NCI-H446 treated with DMSO at 0.1 percent for 48 hours (cell line): ENCODE data around the gene FCRL1.

Experiments
- DNase-seq: peaks from one replicate; lab custom pipeline; 2025; lab: John Stamatoyannopoulos, UW

FCRL1 gene

GRCh38 chr1:157799996-157800395 lies 19.9 kb downstream of the FCRL1 start:
- no peak for DNase-seq

GRCh38 chr1:157798211-157798610 lies 21.7 kb downstream of the FCRL1 start:
- DNase-seq: no peak

GRCh38 chr1:157785248-157785647 lies 34.7 kb downstream of the FCRL1 start:
- DNase-seq: no peak

- DNase-seq: no peak
Observed at GRCh38 chr1:157784801-157785200, 35.1 kb downstream of the FCRL1 start.

- no peak for DNase-seq
Observed at GRCh38 chr1:157782931-157783330, 37.0 kb downstream of the FCRL1 start.

- no peak for DNase-seq
Observed at GRCh38 chr1:157781048-157781447, 38.9 kb downstream of the FCRL1 start.

GRCh38 chr1:157776971-157777391 lies 42.9 kb downstream of the FCRL1 start, which contains the start of gene FCRL2:
FCRL2 (minus strand) TSS chr1:157777132; CDS start chr1:157777073, 59 bp downstream.
- no peak for DNase-seq

- DNase-seq: no peak
Observed at GRCh38 chr1:157775101-157775870, 44.6 kb downstream of the FCRL1 start.

- DNase-seq: no peak
Observed at GRCh38 chr1:157774412-157774811, 45.5 kb downstream of the FCRL1 start.

- DNase-seq: no peak
Observed at GRCh38 chr1:157773493-157774350, 46.2 kb downstream of the FCRL1 start.

- no peak for DNase-seq
Observed at GRCh38 chr1:157771661-157772425, 48.1 kb downstream of the FCRL1 start.

GRCh38 chr1:157770442-157771043 lies 49.4 kb downstream of the FCRL1 start:
- no peak for DNase-seq

- DNase-seq: no peak
Observed at GRCh38 chr1:157766792-157767191, 53.1 kb downstream of the FCRL1 start.

- DNase-seq: no peak
Observed at GRCh38 chr1:157758018-157758417, 61.9 kb downstream of the FCRL1 start.

GRCh38 chr1:157753611-157754010 lies 66.3 kb downstream of the FCRL1 start:
- no peak for DNase-seq

GRCh38 chr1:157751283-157751682 lies 68.6 kb downstream of the FCRL1 start:
- no peak for DNase-seq

GRCh38 chr1:157748262-157748817 lies 71.6 kb downstream of the FCRL1 start:
- DNase-seq: no peak
